ENCODE results near the gene MCUR1. TPM values are rescaled to one million over a fixed set of nuclear protein-coding genes. Genes with fewer than 3 reads are reported as not detected.
"Not testable (repeated sequence)": the region's sequence is repeated elsewhere in the genome, so short reads cannot be mapped to it uniquely, and the experiment has no call there.

The MCUR1 gene
- total RNA-seq, 2 donors from 2014 or later: 21.1 to 40.8 TPM

- H3K36me3 Mint-ChIP-seq (ENCODE audit: low read depth): no peaks in the 10 kb centered on the region
- no peak for ATAC-seq (replicated peaks)
- no peaks in the 10 kb centered on the region for H3K4me1 Mint-ChIP-seq
- no peak overlapping the region for H3K27ac Mint-ChIP-seq
- no peak overlapping the region for H3K4me3 Mint-ChIP-seq
- no peaks in the 10 kb centered on the region for H3K9me3 Mint-ChIP-seq
- H3K27me3 Mint-ChIP-seq: peaks cover 4% of the 10 kb centered on the region
Observed at GRCh38 chr6:13838616-13839015, 24.3 kb upstream of the MCUR1 start.

DNA sequence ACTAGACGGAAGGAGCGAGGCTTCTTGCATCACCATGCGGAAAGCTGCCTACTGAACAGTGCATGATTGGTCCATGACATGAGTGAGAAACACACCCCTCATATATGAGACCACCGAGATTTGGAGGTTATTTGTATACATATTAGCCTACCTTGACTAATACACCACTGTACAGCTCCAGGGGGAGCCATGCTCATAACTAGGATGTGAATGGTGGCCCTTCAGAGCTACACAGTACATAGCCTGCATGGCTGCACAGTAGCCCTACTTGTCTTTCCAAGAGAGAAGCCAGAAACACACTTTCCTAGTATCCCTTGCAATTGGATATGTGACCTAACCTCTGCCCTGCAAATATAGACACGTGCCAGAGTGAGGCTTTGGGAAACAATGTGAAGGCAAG, 21.8 kb upstream of the MCUR1 start:
- H3K27ac Mint-ChIP-seq: no peak overlapping the region
- H3K4me1 Mint-ChIP-seq: no peaks in the 10 kb centered on the region
- H3K4me3 Mint-ChIP-seq: no peak overlapping the region
- H3K27me3 Mint-ChIP-seq: no peaks in the 10 kb centered on the region
- H3K9me3 Mint-ChIP-seq: no peaks in the 10 kb centered on the region
- ATAC-seq (replicated peaks): no peak
- H3K36me3 Mint-ChIP-seq (ENCODE audit: low read depth): no peaks in the 10 kb centered on the region

DNA sequence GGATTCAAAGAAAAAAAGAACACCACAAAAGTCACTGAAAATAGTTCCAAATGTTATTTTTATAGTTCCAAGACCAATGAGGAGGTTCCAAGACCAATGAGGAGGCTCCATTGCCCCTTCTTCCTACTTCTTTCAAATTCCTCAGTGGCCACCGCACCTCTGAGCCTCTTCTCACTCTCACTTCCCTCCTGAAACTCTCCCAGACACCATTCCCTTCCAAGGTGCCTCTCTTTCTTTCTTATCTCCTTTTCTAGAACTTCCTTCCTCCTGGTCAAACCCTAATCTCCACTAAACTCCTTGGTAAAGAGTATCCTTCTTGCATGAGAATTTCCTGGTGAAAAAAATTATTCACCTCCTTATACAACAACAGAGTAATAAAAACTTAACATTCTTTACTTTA, 20.4 kb upstream of the MCUR1 start:
- Mint-ChIP-seq H3K4me3 (no peak overlapping the region), H3K36me3 (ENCODE audit: low read depth) (no peaks in the 10 kb centered on the region), H3K27ac (no peak overlapping the region), H3K4me1 (no peaks in the 10 kb centered on the region), H3K27me3 (peaks cover 9% of the 10 kb centered on the region), H3K9me3 (no peaks in the 10 kb centered on the region)
- ATAC-seq (replicated peaks): no peak

- not testable (repeated sequence) for H3K9me3 Mint-ChIP-seq; H3K4me3 Mint-ChIP-seq; H3K27me3 Mint-ChIP-seq; H3K36me3 Mint-ChIP-seq (ENCODE audit: low read depth); H3K4me1 Mint-ChIP-seq; ATAC-seq (replicated peaks); H3K27ac Mint-ChIP-seq
Observed at GRCh38 chr6:13834018-13834417, 19.7 kb upstream of the MCUR1 start.

DNA sequence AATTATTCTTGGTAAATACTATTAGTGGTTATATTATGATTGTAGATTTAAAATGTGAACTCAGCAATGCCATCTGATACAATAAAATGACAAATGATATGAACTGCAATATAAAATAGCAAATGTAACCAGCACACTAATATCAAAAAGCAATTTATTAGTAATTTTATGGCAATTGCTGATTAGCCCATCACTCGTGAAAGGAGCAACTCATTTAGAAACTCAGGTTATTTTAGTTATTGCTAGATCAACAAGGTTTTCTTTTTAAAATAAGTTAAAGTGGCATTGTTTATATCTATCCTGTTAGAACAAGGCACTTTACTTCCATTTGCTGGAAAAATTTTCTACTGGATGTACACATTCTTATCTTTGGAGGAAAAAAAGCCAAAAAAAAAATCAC, 18.4 kb upstream of the MCUR1 start:
- Mint-ChIP-seq H3K4me3 (no peak overlapping the region), H3K4me1 (no peaks in the 10 kb centered on the region), H3K9me3 (no peaks in the 10 kb centered on the region), H3K36me3 (ENCODE audit: low read depth) (no peaks in the 10 kb centered on the region), H3K27me3 (peaks cover 12% of the 10 kb centered on the region), H3K27ac (no peak overlapping the region)
- no peak for ATAC-seq (replicated peaks)

GRCh38 chr6:13831615-13832014, 17.3 kb upstream of the MCUR1 start:
- ATAC-seq (replicated peaks): no peak
- H3K4me1 Mint-ChIP-seq: no peaks in the 10 kb centered on the region
- H3K27me3 Mint-ChIP-seq: peaks cover 12% of the 10 kb centered on the region
- H3K36me3 Mint-ChIP-seq (ENCODE audit: low read depth): no peaks in the 10 kb centered on the region
- no peak overlapping the region for H3K27ac Mint-ChIP-seq
- H3K4me3 Mint-ChIP-seq: no peak overlapping the region
- H3K9me3 Mint-ChIP-seq: no peaks in the 10 kb centered on the region

DNA sequence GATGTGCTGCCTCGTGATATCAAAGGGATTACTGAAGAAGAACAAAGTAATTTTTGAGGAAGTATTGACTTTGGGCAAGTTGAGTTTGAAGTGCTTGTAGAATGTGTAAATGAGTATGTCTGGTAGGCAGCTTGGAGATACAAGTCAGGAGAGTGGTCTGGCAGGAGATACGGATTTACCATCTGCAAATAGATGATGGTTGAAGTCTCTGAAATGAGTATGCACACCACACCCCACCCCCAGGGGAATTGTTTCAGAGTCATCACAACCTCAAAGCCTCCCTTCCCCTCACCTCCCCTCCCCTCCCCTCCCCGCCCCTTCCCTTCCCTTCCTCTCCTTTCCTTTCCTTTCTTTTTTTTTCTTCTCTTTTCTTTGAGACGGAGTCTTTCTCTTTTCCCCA, 16.4 kb upstream of the MCUR1 start:
- no peaks in the 10 kb centered on the region for H3K9me3 Mint-ChIP-seq
- H3K4me3 Mint-ChIP-seq: no peak overlapping the region
- no peaks in the 10 kb centered on the region for H3K36me3 Mint-ChIP-seq (ENCODE audit: low read depth)
- no peak overlapping the region for H3K27ac Mint-ChIP-seq
- no peak for ATAC-seq (replicated peaks)
- H3K27me3 Mint-ChIP-seq: peaks cover 12% of the 10 kb centered on the region
- no peaks in the 10 kb centered on the region for H3K4me1 Mint-ChIP-seq

DNA sequence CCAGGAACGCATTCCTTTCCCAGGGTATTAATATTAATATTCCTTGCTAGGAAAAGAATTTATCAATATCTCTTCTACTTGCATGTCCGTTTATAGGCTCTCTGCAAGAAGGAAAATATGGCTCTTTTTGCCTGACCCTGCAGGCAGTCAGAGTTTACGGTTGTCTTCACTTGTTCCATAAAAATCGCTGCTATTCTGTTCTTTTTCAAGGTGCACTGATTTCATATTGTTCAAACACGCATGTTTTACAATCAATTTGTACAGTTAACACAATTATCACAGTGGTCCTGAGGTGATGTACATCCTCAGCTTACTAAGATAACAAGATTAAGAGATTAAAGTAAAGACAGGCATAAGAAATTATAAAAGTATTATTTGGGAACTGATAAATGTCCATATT, 15.1 kb upstream of the MCUR1 start:
- H3K4me1 Mint-ChIP-seq; ATAC-seq (replicated peaks); H3K9me3 Mint-ChIP-seq; H3K4me3 Mint-ChIP-seq; H3K36me3 Mint-ChIP-seq (ENCODE audit: low read depth); H3K27ac Mint-ChIP-seq: not testable (repeated sequence)
- peaks cover 16% of the 10 kb centered on the region for H3K27me3 Mint-ChIP-seq

- not testable (repeated sequence) for ATAC-seq (replicated peaks); H3K36me3 Mint-ChIP-seq (ENCODE audit: low read depth); H3K27ac Mint-ChIP-seq
Observed at GRCh38 chr6:13828656-13829301, 14.4 kb upstream of the MCUR1 start.

GRCh38 chr6:13827032-13827431, 12.7 kb upstream of the MCUR1 start:
- Mint-ChIP-seq H3K27me3 (peaks cover 16% of the 10 kb centered on the region), H3K36me3 (ENCODE audit: low read depth) (no peaks in the 10 kb centered on the region), H3K4me1 (no peaks in the 10 kb centered on the region), H3K4me3 (no peak overlapping the region), H3K27ac (no peak overlapping the region), H3K9me3 (no peaks in the 10 kb centered on the region)
- ATAC-seq (replicated peaks): no peak

More at GRCh38 chr6:13828656-13829301, 14.4 kb upstream of the MCUR1 start:
- H3K4me3 Mint-ChIP-seq, H3K4me1 Mint-ChIP-seq, H3K9me3 Mint-ChIP-seq: not testable (repeated sequence)
- H3K27me3 Mint-ChIP-seq: peaks cover 16% of the 10 kb centered on the region

GRCh38 chr6:13825871-13826270, 11.5 kb upstream of the MCUR1 start:
- no peaks in the 10 kb centered on the region for H3K4me1 Mint-ChIP-seq
- H3K36me3 Mint-ChIP-seq (ENCODE audit: low read depth): no peaks in the 10 kb centered on the region
- no peaks in the 10 kb centered on the region for H3K9me3 Mint-ChIP-seq
- H3K27ac Mint-ChIP-seq: no peak overlapping the region
- ATAC-seq (replicated peaks): no peak
- peaks cover 16% of the 10 kb centered on the region for H3K27me3 Mint-ChIP-seq
- H3K4me3 Mint-ChIP-seq: no peak overlapping the region

DNA sequence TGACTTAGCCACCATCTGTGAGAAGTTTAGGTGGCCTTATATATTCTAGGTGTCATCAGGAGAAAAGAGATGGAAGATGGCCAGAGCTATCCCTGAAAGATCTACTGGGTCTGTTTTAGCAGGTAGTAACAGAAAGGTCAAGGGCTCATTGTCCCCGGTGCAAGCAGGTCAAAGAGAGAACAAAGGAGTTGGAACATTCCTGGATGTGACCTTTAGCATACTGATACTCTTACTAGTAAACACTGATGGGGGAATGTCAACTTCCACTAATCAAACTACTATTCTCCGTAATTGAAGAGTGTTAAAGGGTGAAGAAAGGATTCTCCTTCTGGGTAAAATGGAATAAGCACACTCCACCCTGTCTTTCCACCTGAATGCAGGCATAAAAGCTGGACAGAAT, 4.0 kb upstream of the MCUR1 start:
- Mint-ChIP-seq H3K27ac (no peak overlapping the region), H3K4me1 (no peaks in the 10 kb centered on the region), H3K9me3 (no peaks in the 10 kb centered on the region), H3K4me3 (no peak overlapping the region), H3K27me3 (no peaks in the 10 kb centered on the region), H3K36me3 (ENCODE audit: low read depth) (no peaks in the 10 kb centered on the region)
- no peak for ATAC-seq (replicated peaks)

DNA sequence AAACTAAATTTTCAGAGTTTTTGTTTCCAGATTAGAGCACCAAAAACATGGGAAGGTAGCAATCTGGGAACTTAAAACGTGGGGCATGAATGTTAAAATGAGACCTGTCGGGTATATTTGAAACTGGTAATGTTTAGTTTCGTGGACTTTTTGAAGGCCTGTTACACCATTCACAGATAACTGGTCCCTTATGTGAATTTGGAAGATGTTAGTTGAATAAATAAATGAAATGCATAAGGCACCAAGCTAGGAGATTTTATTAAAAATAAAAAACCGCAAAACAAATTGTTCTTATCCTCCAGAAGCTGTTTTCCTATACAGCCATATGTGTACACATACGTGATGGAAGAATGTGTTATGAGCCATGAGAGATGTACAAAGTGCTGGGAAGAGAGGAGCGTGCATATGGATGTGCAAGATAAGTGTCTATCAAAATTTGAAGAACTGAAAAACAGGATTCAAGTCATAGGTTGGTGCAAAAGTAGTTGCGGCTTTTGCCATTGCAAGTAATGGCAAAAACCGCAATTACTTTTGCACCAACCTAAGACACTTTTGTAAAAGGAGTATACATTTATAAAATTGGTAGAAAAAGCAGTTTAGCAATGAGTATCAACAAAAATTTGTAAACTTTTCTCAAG, 700 bp upstream of the MCUR1 start:
- Mint-ChIP-seq H3K9me3 (no peaks in the 10 kb centered on the region), H3K27ac (peak overlapping the region; percentile 82), H3K27me3 (no peaks in the 10 kb centered on the region), H3K4me3 (peak overlapping the region; percentile 86), H3K36me3 (ENCODE audit: low read depth) (no peaks in the 10 kb centered on the region), H3K4me1 (peaks cover 20% of the 10 kb centered on the region)
- ATAC-seq (replicated peaks): no peak

DNA sequence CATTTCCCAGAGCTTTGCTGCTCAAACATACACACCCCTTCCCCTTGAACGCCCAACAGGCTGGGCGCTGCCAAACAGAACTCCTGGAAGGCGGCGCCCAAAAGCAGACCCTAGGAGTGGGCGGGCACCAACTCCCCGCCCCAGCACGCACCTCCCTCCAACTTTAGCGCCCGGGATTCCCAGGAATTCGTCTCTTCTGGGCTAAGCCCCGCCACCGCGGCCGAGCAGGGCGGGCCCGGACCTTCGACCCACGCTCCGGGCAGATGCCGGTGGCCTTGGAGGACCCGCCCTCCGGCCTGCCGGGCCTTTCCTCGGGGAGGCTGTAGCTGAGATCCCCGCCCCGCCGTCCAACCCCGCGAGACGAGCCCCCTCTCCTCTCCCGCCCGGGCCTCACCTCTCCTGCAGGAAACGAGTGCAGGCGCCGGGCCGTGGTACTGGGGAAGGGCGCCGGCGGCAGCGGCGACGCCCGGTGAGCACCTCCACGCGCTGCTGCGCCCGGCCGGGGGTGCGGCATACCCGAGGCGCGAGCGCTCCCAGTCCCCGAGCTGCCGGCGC, 659 bp downstream of the MCUR1 start:
- Mint-ChIP-seq H3K9me3 (no peaks in the 10 kb centered on the region), H3K4me1 (peaks cover 20% of the 10 kb centered on the region), H3K27ac (peak overlapping the region; percentile 7), H3K27me3 (no peaks in the 10 kb centered on the region), H3K4me3 (peak overlapping the region; percentile 86), H3K36me3 (ENCODE audit: low read depth) (peaks cover 9% of the 10 kb centered on the region)
- ATAC-seq (replicated peaks): peak; percentile 4

- Mint-ChIP-seq H3K36me3 (ENCODE audit: low read depth) (peaks cover 9% of the 10 kb centered on the region), H3K27ac (peak overlapping the region; percentile 7), H3K27me3 (no peaks in the 10 kb centered on the region), H3K4me1 (peaks cover 20% of the 10 kb centered on the region), H3K9me3 (no peaks in the 10 kb centered on the region), H3K4me3 (peak overlapping the region; percentile 86)
- ATAC-seq (replicated peaks): no peak
Observed at GRCh38 chr6:13813026-13813425, 1.3 kb downstream of the MCUR1 start.

Measured in activated T-helper 17 cell treated with anti-CD3 and anti-CD28 coated beads, Interleukin-2, amount 50 U/mL, for 72 hours (primary cell).